GM19463 (cell line): Measurements from ENCODE around the gene EPHB1.

Source experiments
- ATAC-seq: cut with Tn5 transposase; IDR thresholded peaks from one replicate; pipeline ENCODE4 v1.9.1; 2021; ENCODE audit warnings: mild to moderate bottlenecking, moderate library complexity; ENCODE audit not compliant: unreplicated experiment

Gene EPHB1

GRCh38 chr3:135175728-135176277 is 380.7 kb downstream of the EPHB1 start:
- ATAC-seq = no peak

- no peak for ATAC-seq
These were observed 381.8 kb downstream of the EPHB1 start for GRCh38 chr3:135176881-135177280.

- ATAC-seq = no peak
These were observed 383.5 kb downstream of the EPHB1 start for GRCh38 chr3:135178566-135178965.

- no peak for ATAC-seq
These were observed 386.3 kb downstream of the EPHB1 start for GRCh38 chr3:135181408-135181807.

GRCh38 chr3:135182364-135182998 is 387.4 kb downstream of the EPHB1 start:
- ATAC-seq = no peak

- ATAC-seq = no peak
These were observed 395.6 kb downstream of the EPHB1 start for GRCh38 chr3:135190658-135191057.

- no peak for ATAC-seq
These were observed 396.6 kb downstream of the EPHB1 start for GRCh38 chr3:135191708-135192107.

- no peak for ATAC-seq
These were observed 397.9 kb downstream of the EPHB1 start for GRCh38 chr3:135192929-135193328.

GRCh38 chr3:135197246-135197645 is 402.2 kb downstream of the EPHB1 start:
- peak; percentile 61 for ATAC-seq

- no peak for ATAC-seq
These were observed 402.8 kb downstream of the EPHB1 start for GRCh38 chr3:135197856-135198255.

- ATAC-seq = peak; percentile 38
These were observed 404.1 kb downstream of the EPHB1 start for GRCh38 chr3:135199137-135199536.

GRCh38 chr3:135203026-135203425 is 408.0 kb downstream of the EPHB1 start:
- ATAC-seq = no peak

- ATAC-seq = no peak
These were observed 418.2 kb downstream of the EPHB1 start for GRCh38 chr3:135213213-135213612.

GRCh38 chr3:135213822-135214221 is 418.8 kb downstream of the EPHB1 start:
- ATAC-seq = no peak

- no peak for ATAC-seq
These were observed 419.3 kb downstream of the EPHB1 start for GRCh38 chr3:135214400-135214799.

GRCh38 chr3:135215516-135215915 is 420.5 kb downstream of the EPHB1 start:
- no peak for ATAC-seq

GRCh38 chr3:135216659-135217058 is 421.6 kb downstream of the EPHB1 start:
- no peak for ATAC-seq

GRCh38 chr3:135217730-135218129 is 422.7 kb downstream of the EPHB1 start:
- no peak for ATAC-seq

- ATAC-seq = no peak
These were observed 423.2 kb downstream of the EPHB1 start for GRCh38 chr3:135218304-135218703.

- no peak for ATAC-seq
These were observed 423.7 kb downstream of the EPHB1 start for GRCh38 chr3:135218782-135219181.

- ATAC-seq = peak; percentile 37
These were observed 429.8 kb downstream of the EPHB1 start for GRCh38 chr3:135224815-135225362.

- ATAC-seq = peak; percentile 66
These were observed 431.0 kb downstream of the EPHB1 start for GRCh38 chr3:135226057-135226456.

GRCh38 chr3:135228201-135228600 is 433.1 kb downstream of the EPHB1 start:
- no peak for ATAC-seq
